Caki2 (cell line): ENCODE results near the gene IGF2R. TPM values are rescaled to one million over a fixed set of nuclear protein-coding genes. Genes with fewer than 3 reads are reported as not detected.
"Not testable (repeated sequence)": the region's sequence is repeated elsewhere in the genome, so short reads cannot be mapped to it uniquely, and the experiment has no call there.

Experiments used
- DNase-seq: peaks from one replicate; pipeline ENCODE4 v3.0.0-alpha.2; 2015; ENCODE audit warnings: low read depth
- in situ Hi-C: cut with HindIII; loops from 2 replicates; pipeline ENCODE4 v1.10.0; 2016; ENCODE audit warnings: low sequenced_read_pairs, low pct_unique_long_range_greater_than_20kb, mixed read lengths
- total RNA-seq: library from RNA; depleted of rRNA; stranded (reverse); fragments of >200 nt; shearing (Covaris generic); gene quantifications from 2 replicates; pipeline ENCODE4 v1.2.3, GENCODE V29; 2014; ENCODE audit warnings: low replicate concordance

IGF2R gene
- total RNA-seq, 1 experiment from 2014 or later: 58.9 TPM

DNA sequence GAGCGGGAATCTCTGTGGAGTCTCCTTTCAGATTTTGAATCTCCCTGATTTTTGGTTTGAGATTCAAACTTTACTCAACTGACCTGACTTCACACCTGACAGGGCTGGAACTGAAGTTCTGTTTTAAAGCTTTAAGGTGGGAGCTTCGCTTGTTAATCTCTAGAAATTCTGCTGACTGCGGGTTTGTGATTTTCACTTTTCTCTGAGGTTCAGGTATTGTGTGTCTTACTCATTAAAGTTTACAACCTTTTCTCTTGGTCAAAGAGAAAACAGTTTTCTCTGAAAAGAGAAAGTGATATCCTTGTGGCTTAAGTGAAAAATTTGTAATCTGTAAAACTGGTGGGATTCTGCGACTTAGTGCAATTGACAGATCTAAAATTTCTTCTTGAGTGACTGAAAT is 20.7 kb upstream of the IGF2R start:
- in situ Hi-C loops: no loop called here

GRCh38 chr6:159951772-159952171 is 17.1 kb upstream of the IGF2R start:
- in situ Hi-C loops: no loop called here
- DNase-seq: no peak

More for the DNA sequence above, 20.7 kb upstream of the IGF2R start:
- DNase-seq: no peak

DNA sequence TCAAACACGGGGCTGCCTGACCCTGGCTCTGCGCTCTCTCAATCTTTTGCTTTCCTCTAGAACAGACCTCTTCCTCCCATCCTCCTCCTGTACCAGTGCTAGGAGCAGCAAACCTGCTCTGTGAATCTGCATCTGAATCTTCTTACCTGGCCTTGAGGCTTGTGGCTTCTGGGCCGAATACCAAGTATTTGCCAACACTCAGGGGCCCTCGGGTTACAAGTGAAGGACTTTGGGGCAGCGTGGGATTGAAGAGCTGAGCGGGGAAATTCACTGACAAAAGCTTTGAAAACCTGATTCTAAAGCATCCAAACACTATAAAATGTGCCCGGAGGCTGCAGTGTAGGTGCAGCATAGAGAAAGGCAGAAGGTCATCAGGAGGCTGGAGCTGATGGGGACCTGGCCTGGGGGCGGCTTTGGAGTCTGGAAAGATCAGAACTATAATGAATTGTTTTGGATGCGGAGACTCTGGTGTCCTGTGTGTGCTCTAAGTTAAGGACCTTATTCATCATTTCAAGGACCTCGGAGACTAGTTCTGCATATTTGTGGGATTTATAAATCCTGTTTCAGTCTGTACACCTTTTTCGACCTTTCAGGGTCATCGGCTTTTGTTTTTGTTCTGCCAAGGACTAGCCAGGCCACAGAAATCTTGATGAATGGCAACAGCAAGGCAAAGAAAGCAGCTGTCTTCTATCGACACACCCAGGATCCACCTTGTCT is 16.4 kb upstream of the IGF2R start:
- peak; percentile 35 for DNase-seq
- in situ Hi-C loops: no loop called here

GRCh38 chr6:159953091-159953601 is 15.7 kb upstream of the IGF2R start:
- in situ Hi-C loops: no loop called here
- no peak for DNase-seq

- in situ Hi-C loops: no loop called here
- no peak for DNase-seq
Measured at GRCh38 chr6:159955945-159956361, 12.9 kb upstream of the IGF2R start.

- in situ Hi-C loops: no loop called here
Measured at GRCh38 chr6:159957071-159957673, 11.7 kb upstream of the IGF2R start.

GRCh38 chr6:159959165-159959975 is 9.5 kb upstream of the IGF2R start:
- in situ Hi-C loops: no loop called here
- no peak for DNase-seq

More at GRCh38 chr6:159957071-159957673, 11.7 kb upstream of the IGF2R start:
- no peak for DNase-seq

GRCh38 chr6:159959976-159960384 is 8.9 kb upstream of the IGF2R start:
- no peak for DNase-seq
- in situ Hi-C loops: no loop called here

GRCh38 chr6:159960485-159960884 is 8.4 kb upstream of the IGF2R start:
- DNase-seq: no peak
- in situ Hi-C loops: no loop called here

GRCh38 chr6:159961528-159961927 is 7.4 kb upstream of the IGF2R start:
- DNase-seq: peak; percentile 15
- in situ Hi-C loops: no loop called here

DNA sequence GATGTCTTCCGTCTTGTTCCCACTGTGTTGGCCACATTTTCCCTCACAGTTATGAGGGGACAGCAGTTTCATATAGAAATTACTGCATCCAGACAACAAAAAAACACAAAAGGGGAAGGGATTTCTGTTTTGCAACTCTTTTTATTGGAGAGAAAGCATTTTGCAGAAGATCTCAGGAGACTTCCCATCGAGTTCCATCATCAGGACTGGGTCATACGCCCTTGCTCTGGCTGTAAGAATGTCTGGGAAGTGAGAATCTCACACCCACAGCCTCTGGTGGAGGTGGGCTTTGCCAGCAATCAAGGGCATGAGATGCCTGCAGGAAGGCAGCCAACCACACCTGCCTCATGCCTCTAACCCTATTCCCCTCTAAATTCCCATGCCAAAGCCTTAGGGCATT is 5.8 kb upstream of the IGF2R start:
- no peak for DNase-seq
- in situ Hi-C loops: no loop called here

DNA sequence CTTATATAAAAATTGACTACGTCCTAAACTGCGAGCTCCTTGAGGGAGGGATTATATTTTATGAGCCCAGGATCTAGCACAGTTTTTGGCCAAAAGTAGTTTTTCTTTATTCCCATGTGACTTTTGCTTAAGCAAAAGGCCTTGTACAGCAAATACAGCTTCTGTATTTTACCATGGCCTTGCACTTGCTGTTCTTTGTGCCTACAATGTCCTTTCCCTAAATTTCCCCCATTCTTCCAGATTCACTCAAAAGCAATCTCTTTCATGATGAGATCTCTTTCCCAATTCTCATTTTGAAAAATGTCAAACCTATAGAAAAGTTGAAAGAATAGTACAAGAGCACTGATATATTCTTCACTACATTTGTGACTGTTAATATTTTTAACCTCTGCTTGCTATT is 4.8 kb upstream of the IGF2R start:
- DNase-seq: no peak
- in situ Hi-C loops: no loop called here

- no peak for DNase-seq
- in situ Hi-C loops: no loop called here
Measured at GRCh38 chr6:159966339-159966738, 2.5 kb upstream of the IGF2R start.

DNA sequence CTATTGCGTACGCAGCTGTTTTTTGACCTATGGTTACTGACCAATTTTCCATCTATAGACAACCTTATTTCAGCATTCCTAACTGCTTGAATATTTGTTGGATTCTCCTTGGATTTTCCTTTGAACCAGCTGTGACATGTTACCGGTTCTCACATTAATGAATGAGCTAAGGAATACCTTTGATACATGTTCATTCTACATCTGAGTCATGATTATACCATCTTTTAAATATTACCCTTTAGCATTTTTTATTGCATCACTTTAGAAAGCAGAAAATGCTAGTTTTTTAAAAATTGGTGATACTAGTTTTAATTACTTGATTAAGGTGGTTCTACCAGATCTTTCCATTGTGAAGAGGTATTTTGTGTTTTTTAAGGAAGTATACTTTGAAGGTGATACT is 1.9 kb upstream of the IGF2R start:
- DNase-seq: no peak
- in situ Hi-C loops: no loop called here

DNA sequence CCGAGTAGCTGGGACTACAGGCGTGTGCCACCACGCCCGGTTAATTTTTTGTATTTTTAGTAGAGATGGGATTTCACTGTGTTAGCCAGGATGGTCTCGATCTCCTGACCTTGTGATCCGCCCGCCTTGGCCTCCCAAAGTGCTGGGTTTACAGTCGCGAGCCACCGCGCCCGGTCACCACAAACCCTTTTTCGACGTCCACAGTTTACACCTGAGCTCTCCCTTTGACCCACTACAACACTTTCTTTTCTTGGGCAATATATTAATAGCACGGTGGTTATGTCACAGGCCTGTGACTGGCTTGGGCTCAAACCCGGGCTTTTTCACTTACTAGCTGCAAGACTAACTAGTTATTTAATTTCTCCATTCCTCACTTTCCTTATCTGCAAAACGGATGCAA is 1.3 kb upstream of the IGF2R start:
- in situ Hi-C loops, DNase-seq: not testable (repeated sequence)

GRCh38 chr6:159969204-159969912 is 476 bp downstream of the IGF2R start:
- in situ Hi-C loops: no loop called here
- peak; percentile 24 for DNase-seq

DNA sequence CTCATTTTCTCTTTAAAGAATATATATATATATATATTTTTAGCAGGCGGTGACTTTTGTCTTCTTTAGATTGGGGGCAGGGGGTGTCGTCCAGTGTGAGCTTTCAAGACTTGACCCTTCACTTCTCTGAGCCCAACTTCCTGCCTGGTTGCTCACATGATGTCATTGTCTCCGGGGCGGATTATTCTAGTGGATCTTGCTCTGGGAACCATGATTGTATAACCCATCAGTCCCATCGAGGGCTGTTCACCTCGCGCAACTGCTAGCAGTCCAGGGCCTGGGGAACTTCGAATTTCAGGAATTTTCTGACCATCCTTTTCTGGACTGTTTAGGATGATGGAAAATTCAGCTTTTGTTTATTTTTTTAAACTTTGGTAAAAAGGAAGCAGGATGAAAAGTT is 1.0 kb downstream of the IGF2R start:
- DNase-seq: peak; percentile 41
- in situ Hi-C loops: no loop called here

DNA sequence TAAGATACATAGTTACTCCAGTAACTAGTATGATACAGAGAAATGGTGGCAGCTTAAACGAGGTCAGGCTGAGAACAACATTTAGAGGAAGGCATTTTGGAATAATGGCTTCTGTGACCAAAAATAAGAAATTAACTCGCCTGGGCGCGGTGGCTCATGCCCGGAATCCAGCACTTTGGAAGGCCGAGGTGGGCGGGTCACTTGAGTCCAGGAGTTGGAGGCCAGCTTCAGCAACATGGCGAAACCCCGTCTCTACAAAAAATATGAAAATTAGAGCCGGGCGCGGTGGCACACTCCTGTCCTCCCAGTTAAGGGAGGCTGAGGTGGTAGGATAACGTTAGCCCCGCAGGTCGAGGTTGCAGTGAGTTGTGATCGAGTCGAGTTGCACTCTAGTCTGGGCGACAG is 1.8 kb downstream of the IGF2R start:
- no peak for DNase-seq
- in situ Hi-C loops: no loop called here
